ENCODE data around the gene BRINP1.

DNA sequence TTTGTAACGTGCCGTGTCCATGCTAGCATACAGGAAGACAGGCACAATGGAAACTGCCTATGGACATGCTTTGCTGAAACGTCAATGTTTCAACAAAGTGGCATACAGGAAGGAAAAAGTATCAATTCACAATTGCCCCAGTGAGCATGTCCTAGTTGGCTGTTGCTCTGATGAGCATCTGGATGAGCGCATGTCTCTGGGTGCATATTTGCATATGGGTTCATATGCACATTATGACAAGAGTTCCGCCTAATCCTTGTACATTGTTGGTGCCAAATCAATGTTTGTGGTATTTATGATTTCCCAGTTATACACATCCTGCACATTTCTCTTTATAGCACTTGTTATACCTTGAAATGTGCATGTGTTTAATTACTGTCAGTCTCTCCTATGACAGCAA, 58.5 kb downstream of the BRINP1 start:
- TF ChIP-seq, protein P1, sequence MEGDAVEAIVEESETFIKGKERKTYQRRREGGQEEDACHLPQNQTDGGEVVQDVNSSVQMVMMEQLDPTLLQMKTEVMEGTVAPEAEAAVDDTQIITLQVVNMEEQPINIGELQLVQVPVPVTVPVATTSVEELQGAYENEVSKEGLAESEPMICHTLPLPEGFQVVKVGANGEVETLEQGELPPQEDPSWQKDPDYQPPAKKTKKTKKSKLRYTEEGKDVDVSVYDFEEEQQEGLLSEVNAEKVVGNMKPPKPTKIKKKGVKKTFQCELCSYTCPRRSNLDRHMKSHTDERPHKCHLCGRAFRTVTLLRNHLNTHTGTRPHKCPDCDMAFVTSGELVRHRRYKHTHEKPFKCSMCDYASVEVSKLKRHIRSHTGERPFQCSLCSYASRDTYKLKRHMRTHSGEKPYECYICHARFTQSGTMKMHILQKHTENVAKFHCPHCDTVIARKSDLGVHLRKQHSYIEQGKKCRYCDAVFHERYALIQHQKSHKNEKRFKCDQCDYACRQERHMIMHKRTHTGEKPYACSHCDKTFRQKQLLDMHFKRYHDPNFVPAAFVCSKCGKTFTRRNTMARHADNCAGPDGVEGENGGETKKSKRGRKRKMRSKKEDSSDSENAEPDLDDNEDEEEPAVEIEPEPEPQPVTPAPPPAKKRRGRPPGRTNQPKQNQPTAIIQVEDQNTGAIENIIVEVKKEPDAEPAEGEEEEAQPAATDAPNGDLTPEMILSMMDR (IDR thresholded peaks at IDR 0.05; ENCODE audit: insufficient read depth, low read length, poor library complexity, severe bottlenecking): no peak
- TF ChIP-seq EZH2phosphoT487 (conservative IDR thresholded peaks at IDR 0.05; ENCODE audit: low read length): no peak
